ENCODE results near the gene UNC80. TPM values are rescaled to one million over a fixed set of nuclear protein-coding genes. Genes with fewer than 3 reads are reported as not detected.

Gene UNC80
- not detected in 5 replicates for total RNA-seq (2022; extraction: Qiagen RNA extraction)

GRCh38 chr2:209771474-209772289 lies at the start of gene UNC80:
Gene UNC80 (plus strand): TSS chr2:209771832. CDS start chr2:209772073, 241 bp downstream.

GRCh38 chr2:210002158-210003157 lies 230.8 kb downstream of the UNC80 start, which contains the start of gene RPE:
Gene RPE (plus strand): TSS chr2:210002638. CDS start chr2:210002662, 24 bp downstream.

Other genes starting within 250 kb of the UNC80 start
- 56.1 to 63.9 TPM (median 58.7 TPM) in 5 replicates for gene RPE, start 230.8 kb downstream of the UNC80 start, total RNA-seq (2022; extraction: Qiagen RNA extraction)